Stimulated activated naive B cell treated with anti-CD40 and anti-IgM and Interleukin-4, amounts not matched to agents 10 μg/mL and 1 μg/mL and 100 μg/mL, for 72 hours (primary cell): Measurements from ENCODE around the gene SSH2.
"Not testable (repeated sequence)": the region's sequence is repeated elsewhere in the genome, so short reads cannot be mapped to it uniquely, and the experiment has no call there.

ENCODE experiments used
- ATAC-seq, 2 donors: fragments of 150-1000 bp; cut with Tn5 transposase; replicated peaks; 2 replicates each; pipeline ENCODE4 v1.10.0; 2021; ENCODE audit warnings: moderate library complexity in 1 of 2
- DNase-seq: peaks from one replicate; pipeline ENCODE4 v3.0.0; 2021
- H3K27ac Mint-ChIP-seq: one replicate; pipeline ENCODE4 v1.8.0; 2022; ENCODE audit warnings: mild to moderate bottlenecking, mixed read lengths
- H3K27me3 Mint-ChIP-seq, 2 donors: one replicate each; pipeline ENCODE4 v1.8.0; 2022; ENCODE audit warnings: mixed read lengths in 2 of 2
- H3K36me3 Mint-ChIP-seq, 2 donors: one replicate each; pipeline ENCODE4 v1.8.0; 2022; ENCODE audit warnings: mixed read lengths in 2 of 2, mild to moderate bottlenecking in 1 of 2
- H3K4me1 Mint-ChIP-seq, 2 donors: one replicate each; pipeline ENCODE4 v1.8.0; 2022; ENCODE audit warnings: mixed read lengths in 2 of 2, mild to moderate bottlenecking in 1 of 2
- H3K4me3 Mint-ChIP-seq, 2 donors: one replicate each; pipeline ENCODE4 v1.8.0; 2022; ENCODE audit warnings: mild to moderate bottlenecking in 2 of 2, mixed read lengths in 2 of 2, moderate library complexity in 1 of 2
- H3K9me3 Mint-ChIP-seq, 2 donors: one replicate each; pipeline ENCODE4 v1.8.0; 2022; ENCODE audit warnings: mixed read lengths in 2 of 2, mild to moderate bottlenecking in 1 of 2

SSH2 gene

GRCh38 chr17:29779812-29780190, 150.2 kb downstream of the SSH2 start:
- H3K27me3 Mint-ChIP-seq, ATAC-seq, H3K27ac Mint-ChIP-seq, DNase-seq, H3K9me3 Mint-ChIP-seq, H3K4me3 Mint-ChIP-seq: not testable (repeated sequence)
- peaks cover 8 to 18% of the 10 kb centered on the region in 2 donors for H3K4me1 Mint-ChIP-seq
- H3K36me3 Mint-ChIP-seq = peaks cover 8 to 16% of the 10 kb centered on the region in 2 donors

- Mint-ChIP-seq H3K4me3 (no peak overlapping the region), H3K4me1 (peaks cover 6 to 14% of the 10 kb centered on the region in 2 donors), H3K27me3 (no peaks in the 10 kb centered on the region), H3K36me3 (peaks cover 8 to 13% of the 10 kb centered on the region in 2 donors), H3K27ac (no peak overlapping the region), H3K9me3 (no peaks in the 10 kb centered on the region)
- ATAC-seq (peak; percentile 97 to 99), DNase-seq (peak; percentile 64)
Measured at GRCh38 chr17:29778956-29779811, 150.8 kb downstream of the SSH2 start.

GRCh38 chr17:29777663-29778062, 152.4 kb downstream of the SSH2 start:
- no peaks in the 10 kb centered on the region for H3K27me3 Mint-ChIP-seq
- no peak overlapping the region for H3K27ac Mint-ChIP-seq
- H3K36me3 Mint-ChIP-seq = peaks cover 10 to 15% of the 10 kb centered on the region in 2 donors
- ATAC-seq = no peak
- H3K9me3 Mint-ChIP-seq = peaks cover 2 to 3% of the 10 kb centered on the region in 2 donors
- peaks cover 9 to 19% of the 10 kb centered on the region in 2 donors for H3K4me1 Mint-ChIP-seq
- DNase-seq = no peak
- no peak overlapping the region for H3K4me3 Mint-ChIP-seq

GRCh38 chr17:29776026-29776425, 154.0 kb downstream of the SSH2 start:
- Mint-ChIP-seq H3K36me3 (peaks cover 14 to 18% of the 10 kb centered on the region in 2 donors), H3K9me3 (peaks cover 2 to 3% of the 10 kb centered on the region in 2 donors), H3K27me3 (no peaks in the 10 kb centered on the region), H3K4me1 (peaks cover 18 to 36% of the 10 kb centered on the region in 2 donors), H3K27ac (no peak overlapping the region), H3K4me3 (no peak overlapping the region)
- no peak for DNase-seq
- no peak for ATAC-seq

GRCh38 chr17:29772981-29773380, 157.0 kb downstream of the SSH2 start:
- Mint-ChIP-seq H3K27me3 (no peaks in the 10 kb centered on the region), H3K4me1 (peaks cover 13 to 22% of the 10 kb centered on the region in 2 donors), H3K36me3 (peaks cover 11 to 18% of the 10 kb centered on the region in 2 donors), H3K9me3 (peaks cover 2 to 3% of the 10 kb centered on the region in 2 donors), H3K27ac (peak overlapping the region; percentile 44), H3K4me3 (no peak overlapping the region)
- DNase-seq (no peak), ATAC-seq (no peak)

GRCh38 chr17:29771546-29771945, 158.5 kb downstream of the SSH2 start:
- H3K36me3 Mint-ChIP-seq = peaks cover 6 to 13% of the 10 kb centered on the region in 2 donors
- H3K4me1 Mint-ChIP-seq = peaks cover 13 to 22% of the 10 kb centered on the region in 2 donors
- ATAC-seq = no peak
- no peak for DNase-seq
- H3K27ac Mint-ChIP-seq = peak overlapping the region; percentile 86
- peaks cover 2 to 3% of the 10 kb centered on the region in 2 donors for H3K9me3 Mint-ChIP-seq
- H3K4me3 Mint-ChIP-seq = no peak overlapping the region
- H3K27me3 Mint-ChIP-seq = no peaks in the 10 kb centered on the region

GRCh38 chr17:29769225-29769624, 160.8 kb downstream of the SSH2 start:
- peaks cover 6 to 8% of the 10 kb centered on the region in 2 donors for H3K36me3 Mint-ChIP-seq

GRCh38 chr17:29766796-29767327, 163.2 kb downstream of the SSH2 start:
- Mint-ChIP-seq H3K27me3 (no peaks in the 10 kb centered on the region), H3K4me3 (no peak overlapping the region), H3K4me1 (peaks cover 8 to 9% of the 10 kb centered on the region in 2 donors), H3K27ac (no peak overlapping the region), H3K9me3 (no peaks in the 10 kb centered on the region), H3K36me3 (peaks cover 0 to 2% of the 10 kb centered on the region in 2 donors)
- DNase-seq (no peak), ATAC-seq (no peak)

More at GRCh38 chr17:29769225-29769624, 160.8 kb downstream of the SSH2 start:
- Mint-ChIP-seq H3K9me3 (peaks cover 2 to 3% of the 10 kb centered on the region in 2 donors), H3K4me3 (no peak overlapping the region), H3K27ac (no peak overlapping the region), H3K27me3 (no peaks in the 10 kb centered on the region), H3K4me1 (peaks cover 13 to 22% of the 10 kb centered on the region in 2 donors)
- DNase-seq = no peak
- no peak for ATAC-seq

GRCh38 chr17:29764748-29765147, 165.3 kb downstream of the SSH2 start:
- Mint-ChIP-seq H3K4me3 (no peak overlapping the region), H3K36me3 (peaks cover 0 to 2% of the 10 kb centered on the region in 2 donors), H3K27ac (no peak overlapping the region), H3K4me1 (peaks cover 4 to 7% of the 10 kb centered on the region in 2 donors), H3K27me3 (no peaks in the 10 kb centered on the region), H3K9me3 (no peaks in the 10 kb centered on the region)
- ATAC-seq = no peak
- DNase-seq = no peak

- H3K27me3 Mint-ChIP-seq = no peaks in the 10 kb centered on the region
- H3K36me3 Mint-ChIP-seq = peaks cover 2 to 7% of the 10 kb centered on the region in 2 donors
- no peak overlapping the region for H3K27ac Mint-ChIP-seq
- DNase-seq = no peak
- peaks cover 8 to 13% of the 10 kb centered on the region in 2 donors for H3K4me1 Mint-ChIP-seq
- no peak overlapping the region for H3K4me3 Mint-ChIP-seq
- no peak for ATAC-seq
- no peaks in the 10 kb centered on the region for H3K9me3 Mint-ChIP-seq
Measured at GRCh38 chr17:29764217-29764616, 165.8 kb downstream of the SSH2 start.

- no peak overlapping the region for H3K4me3 Mint-ChIP-seq
- no peaks in the 10 kb centered on the region for H3K9me3 Mint-ChIP-seq
- no peak overlapping the region for H3K27ac Mint-ChIP-seq
- H3K27me3 Mint-ChIP-seq = no peaks in the 10 kb centered on the region
- H3K4me1 Mint-ChIP-seq = peaks cover 10 to 19% of the 10 kb centered on the region in 2 donors
- H3K36me3 Mint-ChIP-seq = peaks cover 2 to 8% of the 10 kb centered on the region in 2 donors
- ATAC-seq (no peak), DNase-seq (no peak)
Measured at GRCh38 chr17:29763273-29763672, 166.8 kb downstream of the SSH2 start.

GRCh38 chr17:29761040-29761761, 168.8 kb downstream of the SSH2 start:
- Mint-ChIP-seq H3K9me3 (no peaks in the 10 kb centered on the region), H3K4me3 (peak overlapping the region; percentile 90 to 98), H3K4me1 (peaks cover 12 to 31% of the 10 kb centered on the region in 2 donors), H3K27ac (peak overlapping the region; percentile 98), H3K27me3 (no peaks in the 10 kb centered on the region), H3K36me3 (peaks cover 6 to 16% of the 10 kb centered on the region in 2 donors)
- ATAC-seq (peak; percentile 91 to 94), DNase-seq (peak; percentile 91)

- H3K36me3 Mint-ChIP-seq = peaks cover 6 to 16% of the 10 kb centered on the region in 2 donors
- ATAC-seq = peak; percentile 68 to 70
- H3K27me3 Mint-ChIP-seq = no peaks in the 10 kb centered on the region
- peak; percentile 67 for DNase-seq
- peak overlapping the region; percentile 98 for H3K27ac Mint-ChIP-seq
- H3K4me3 Mint-ChIP-seq = peak overlapping the region; percentile 90 to 98
- H3K4me1 Mint-ChIP-seq = peaks cover 12 to 33% of the 10 kb centered on the region in 2 donors
- no peaks in the 10 kb centered on the region for H3K9me3 Mint-ChIP-seq
Measured at GRCh38 chr17:29760279-29761039, 169.6 kb downstream of the SSH2 start.

GRCh38 chr17:29758255-29758654, 171.8 kb downstream of the SSH2 start:
- Mint-ChIP-seq H3K36me3 (peaks cover 9 to 16% of the 10 kb centered on the region in 2 donors), H3K4me1 (peaks cover 12 to 44% of the 10 kb centered on the region in 2 donors), H3K4me3 (no peak overlapping the region)

More at GRCh38 chr17:29758255-29758654, 171.8 kb downstream of the SSH2 start:
- H3K9me3 Mint-ChIP-seq = no peaks in the 10 kb centered on the region
- ATAC-seq (no peak), DNase-seq (no peak)
- no peaks in the 10 kb centered on the region for H3K27me3 Mint-ChIP-seq
- no peak overlapping the region for H3K27ac Mint-ChIP-seq
